Measurements from ENCODE around the gene VPS13D. TPM values are rescaled to one million over a fixed set of nuclear protein-coding genes. Genes with fewer than 3 reads are reported as not detected.

Gene VPS13D
- total and polyA plus RNA-seq, 2 donors (not counting 3 experiments of a cell fraction or from before 2014, with no cell fraction given) = 13.6 to 48.5 TPM

DNA sequence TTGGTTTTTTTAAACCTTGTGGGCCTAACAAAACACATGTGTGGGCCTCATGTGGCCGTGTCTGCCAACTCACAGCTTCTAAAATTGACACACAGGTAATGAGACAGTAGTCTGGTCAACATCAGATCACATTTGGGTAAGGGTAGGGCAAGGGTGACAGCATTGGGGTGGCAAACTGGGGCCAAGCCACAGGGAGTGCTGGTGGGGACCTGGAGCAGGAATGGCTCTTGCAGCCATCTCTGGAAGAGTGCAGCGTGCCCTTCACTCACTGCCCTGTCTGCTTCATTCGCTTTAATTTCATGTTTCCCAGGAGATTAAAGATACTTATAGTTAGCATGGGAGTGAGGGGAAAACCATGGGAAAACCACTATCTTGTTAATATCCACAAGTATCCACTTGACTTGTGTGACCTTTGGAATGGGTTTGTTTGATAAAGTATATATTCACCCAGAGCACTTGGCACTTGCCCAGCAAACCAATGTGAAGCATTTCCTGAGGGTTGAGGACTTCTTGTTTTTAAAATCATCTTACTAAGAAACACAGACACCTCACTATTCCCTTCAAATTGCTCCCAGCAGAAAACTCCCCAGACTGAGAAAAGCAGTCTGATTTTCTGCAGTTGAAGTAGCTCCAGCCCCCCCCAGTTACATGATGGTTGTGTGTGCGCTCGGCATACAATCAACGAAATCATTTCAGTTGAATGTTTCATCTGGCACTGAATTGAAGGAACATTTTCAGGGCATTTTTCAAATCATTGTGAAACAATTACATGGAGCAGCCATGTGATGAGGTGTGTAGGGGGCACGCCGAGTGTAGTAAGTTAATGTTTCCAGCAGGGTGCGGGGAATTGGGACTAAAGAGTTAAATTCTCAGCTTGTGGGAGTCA lies 175.7 kb downstream of the VPS13D start:
- Histone ChIP-seq H3K27ac (ENCODE audit: insufficient read depth, low read depth, low read length) (peak overlapping the region; percentile 45), H3K9me3 (replicated peaks; ENCODE audit: control insufficient read depth, insufficient read depth, low read length) (no peaks in the 10 kb centered on the region), H2AFZ (ENCODE audit: low read depth, low read length) (no peak overlapping the region), H3K9ac (replicated peaks; ENCODE audit: extremely low read depth, insufficient read depth, low read length) (peak overlapping the region; percentile 1), H3K36me3 (ENCODE audit: control insufficient read depth in 2 of 2, extremely low read depth in 1 of 2, insufficient read depth in 2 of 2, low read length in 2 of 2) (peaks cover 0 to 13% of the 10 kb centered on the region in 2 experiments), H3K27me3 (ENCODE audit: control insufficient read depth in 2 of 2, insufficient read depth in 2 of 2, low read length in 2 of 2) (no peaks in the 10 kb centered on the region), H4K20me1 (replicated peaks; ENCODE audit: control insufficient read depth, extremely low read depth, insufficient read depth, low read length) (no peaks in the 10 kb centered on the region), H3K4me2 (ENCODE audit: insufficient read depth, low read length) (peak overlapping the region; percentile 33), H3K4me1 (ENCODE audit: control insufficient read depth, extremely low read depth, insufficient read depth, low read length) (peaks cover 33% of the 10 kb centered on the region), H3K4me3 (replicated peaks in 1 of 3; ENCODE audit: insufficient read depth in 1 of 3, low read depth in 1 of 3, low read length in 3 of 3) (no peak overlapping the region), H3K79me2 (ENCODE audit: control insufficient read depth, insufficient read depth, low read length) (no peaks in the 10 kb centered on the region), H3K9me1 (replicated peaks; ENCODE audit: control insufficient read depth, extremely low read depth, insufficient read depth, low read length) (no peaks in the 10 kb centered on the region)
- dilution Hi-C loops (cut with MboI; ENCODE audit: extremely low pct_ligation_motif_present, low sequenced_read_pairs) (no loop called here), intact Hi-C loops (cut with micrococcal nuclease) (loop anchor here (1.0 to 10.0 kb wide), 4 partner anchors 109 to 253 kb away; no protein-coding TSS in a partner anchor)
- peak; percentile 53 for FAIRE-seq
- POLR2A ChIA-PET = interaction anchor here (0.8 kb wide), 1 partner anchor 214 kb away, joined by 3 read pairs; no protein-coding TSS in a partner anchor
- CTCF ChIA-PET = interaction anchor here (0.6 to 4.6 kb wide), 13 partner anchors 8 to 214 kb away, joined by 3 to 59 read pairs (median 4); partner anchors contain the start of gene DHRS3
- BruUV-seq (replicated peaks) = no TSS peak
- DNase-seq (ENCODE audit: low read depth, low spot score) = peak; percentile 93
- no peak for TF ChIP-seq JUN (IDR thresholded peaks at IDR 0.05; ENCODE audit: borderline replicate concordance, insufficient read depth, insufficient read length, low read depth)
- peak; percentile 58 for TF ChIP-seq POLR2AphosphoS5 (IDR thresholded peaks at IDR 0.05; ENCODE audit: insufficient read depth, low read depth, low read length)
- TF ChIP-seq, protein P1, sequence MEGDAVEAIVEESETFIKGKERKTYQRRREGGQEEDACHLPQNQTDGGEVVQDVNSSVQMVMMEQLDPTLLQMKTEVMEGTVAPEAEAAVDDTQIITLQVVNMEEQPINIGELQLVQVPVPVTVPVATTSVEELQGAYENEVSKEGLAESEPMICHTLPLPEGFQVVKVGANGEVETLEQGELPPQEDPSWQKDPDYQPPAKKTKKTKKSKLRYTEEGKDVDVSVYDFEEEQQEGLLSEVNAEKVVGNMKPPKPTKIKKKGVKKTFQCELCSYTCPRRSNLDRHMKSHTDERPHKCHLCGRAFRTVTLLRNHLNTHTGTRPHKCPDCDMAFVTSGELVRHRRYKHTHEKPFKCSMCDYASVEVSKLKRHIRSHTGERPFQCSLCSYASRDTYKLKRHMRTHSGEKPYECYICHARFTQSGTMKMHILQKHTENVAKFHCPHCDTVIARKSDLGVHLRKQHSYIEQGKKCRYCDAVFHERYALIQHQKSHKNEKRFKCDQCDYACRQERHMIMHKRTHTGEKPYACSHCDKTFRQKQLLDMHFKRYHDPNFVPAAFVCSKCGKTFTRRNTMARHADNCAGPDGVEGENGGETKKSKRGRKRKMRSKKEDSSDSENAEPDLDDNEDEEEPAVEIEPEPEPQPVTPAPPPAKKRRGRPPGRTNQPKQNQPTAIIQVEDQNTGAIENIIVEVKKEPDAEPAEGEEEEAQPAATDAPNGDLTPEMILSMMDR (IDR thresholded peaks at IDR 0.05; ENCODE audit: extremely low read depth in 1 of 2, insufficient read depth in 1 of 2, low read depth in 1 of 2, low read length in 2 of 2) = peak; percentile 32 to 39
- TF ChIP-seq GATA2 (IDR thresholded peaks at IDR 0.05; ENCODE audit: insufficient read depth, insufficient read length, low read depth, low read length) = peak; percentile 86

Data from endothelial cell of umbilical vein (primary cell).